PC-3 (cell line): Measurements from ENCODE around the gene COL27A1.

Experiments
- CTCF ChIP-seq: fragments of 300-600 bp; sonication (generic); conservative IDR thresholded peaks from 2 replicates; pipeline ENCODE4 v1.5.1; 2017; ENCODE audit warnings: antibody characterized with exemption, low read depth, mild to moderate bottlenecking, low read length
- EZH2 ChIP-seq: fragments of 300-600 bp; sonication (generic); IDR thresholded peaks from one replicate; pipeline ENCODE4 v1.6.1; 2017; ENCODE audit warnings: antibody characterized with exemption, mild to moderate bottlenecking, low read length; ENCODE audit not compliant: unreplicated experiment

- TF ChIP-seq CTCF (no peak), EZH2 (no peak)
These were observed 70.3 kb downstream of the COL27A1 start for GRCh38 chr9:114225561-114226212.
